Caco-2 (cell line): ENCODE results near the gene CCN5. TPM values are rescaled to one million over a fixed set of nuclear protein-coding genes. Genes with fewer than 3 reads are reported as not detected.
A peak's percentile ranks its signal among the peaks of the same experiment; 100 is the strongest.

Experiments
- BruUV-seq: library from RNA; stranded (reverse); fragments of 400-500 nt; replicated peaks from 2 replicates; lab custom pipeline; 2021; lab: Mats Ljungman, UMichigan
- CTCF ChIA-PET: fragments of 300-600 bp; sonication (Branson Sonifier 250); formaldehyde crosslinking; loops from one replicate; lab custom pipeline; 2022; ENCODE audit warnings: antibody characterized with exemption; lab: Charles Lee
- POLR2A ChIA-PET: fragments of 300-600 bp; sonication (Branson Sonifier 250); formaldehyde crosslinking; loops from one replicate; lab custom pipeline; 2022; ENCODE audit warnings: antibody characterized with exemption; lab: Charles Lee
- DNase-seq, 2 experiments: peaks; one replicate each; pipeline versions ENCODE4 v3.0.0 to v3.0.0-alpha.2; 2020 to 2022
- H3K27me3 ChIP-seq: replicated peaks from 2 replicates; pipeline ENCODE4 v1.6.0; 2011; ENCODE audit warnings: low read length; ENCODE audit not compliant: control insufficient read depth, insufficient read depth
- H3K36me3 ChIP-seq: 2 replicates; pipeline ENCODE4 v1.5.1; 2011; ENCODE audit warnings: low read length; ENCODE audit not compliant: control insufficient read depth, insufficient read depth
- H3K4me1 ChIP-seq: fragments of 250-450 bp; sonication (Bioruptor Pico); 2 replicates; pipeline ENCODE4 v1.5.1; 2020; ENCODE audit warnings: mild to moderate bottlenecking
- H3K4me3 ChIP-seq: 2 replicates; pipeline ENCODE4 v1.5.1; 2011; ENCODE audit warnings: low read depth, mild to moderate bottlenecking, control low read depth, low read length
- H3K9me3 ChIP-seq: fragments of 250-450 bp; sonication (Bioruptor Pico); 2 replicates; pipeline ENCODE4 v1.5.1; 2020; ENCODE audit warnings: mild to moderate bottlenecking, moderate library complexity
- H3K27ac Mint-ChIP-seq: one replicate; pipeline ENCODE4 v1.8.0; 2022; ENCODE audit warnings: mixed read lengths; ENCODE audit not compliant: unreplicated experiment
- H3K27me3 Mint-ChIP-seq: one replicate; pipeline ENCODE4 v1.8.0; 2022; ENCODE audit warnings: mixed read lengths; ENCODE audit not compliant: insufficient read depth, unreplicated experiment
- H3K36me3 Mint-ChIP-seq: one replicate; pipeline ENCODE4 v1.8.0; 2022; ENCODE audit warnings: mild to moderate bottlenecking, mixed read lengths; ENCODE audit not compliant: insufficient read depth, unreplicated experiment
- H3K4me1 Mint-ChIP-seq: one replicate; pipeline ENCODE4 v1.8.0; 2022; ENCODE audit warnings: low read depth, mixed read lengths; ENCODE audit not compliant: unreplicated experiment
- H3K4me3 Mint-ChIP-seq: one replicate; pipeline ENCODE4 v1.8.0; 2022; ENCODE audit warnings: mild to moderate bottlenecking, moderate library complexity, mixed read lengths; ENCODE audit not compliant: unreplicated experiment
- H3K9me3 Mint-ChIP-seq: one replicate; pipeline ENCODE4 v1.8.0; 2022; ENCODE audit warnings: mixed read lengths; ENCODE audit not compliant: unreplicated experiment
- CTCF ChIP-seq, 2 experiments: fragments of 200-600 bp in 1 of 2; IDR thresholded peaks; 1 replicate in 1 of 2; 2 replicates in 1 of 2; pipeline versions ENCODE4 v1.5.1 to v1.8.0; 2011 to 2022; ENCODE audit warnings: antibody characterized with exemption in 1 of 2, control low read depth in 1 of 2, inconsistent platforms in 1 of 2, low read depth in 1 of 2, low read length in 1 of 2, mild to moderate bottlenecking in 1 of 2, moderate library complexity in 1 of 2; ENCODE audit not compliant: insufficient read depth in 1 of 2, severe bottlenecking in 1 of 2, unreplicated experiment in 1 of 2
- intact Hi-C: fragments of 100-400 bp; cut with micrococcal nuclease; formaldehyde crosslinking; loops from one replicate; pipeline ENCODE4 v1.10.0; 2022; ENCODE audit not compliant: unreplicated experiment
- total RNA-seq: library from RNA; stranded (reverse); gene quantifications from 2 replicates; pipeline ENCODE4 v1.2.3, GENCODE V29; 2022

The CCN5 gene
- total RNA-seq, 1 experiment from 2014 or later, result not detected

GRCh38 chr20:44692932-44693480 is 22.2 kb upstream of the CCN5 start:
- no peaks in the 10 kb centered on the region for H3K27me3 Mint-ChIP-seq
- Histone ChIP-seq H3K4me3 (no peak overlapping the region), H3K36me3 (no peaks in the 10 kb centered on the region), H3K9me3 (peaks cover 6% of the 10 kb centered on the region), H3K27me3 (no peaks in the 10 kb centered on the region), H3K4me1 (peaks cover 21% of the 10 kb centered on the region)
- peak overlapping the region; percentile 64 for H3K4me3 Mint-ChIP-seq
- H3K36me3 Mint-ChIP-seq, result peaks cover 17% of the 10 kb centered on the region
- POLR2A ChIA-PET, result interaction anchor here (1.2 kb wide), 1 partner anchor 192 kb away, joined by 3 read pairs; the partner anchor contains the start of gene YWHAB
- no TSS peak for BruUV-seq
- peaks cover 21% of the 10 kb centered on the region for H3K9me3 Mint-ChIP-seq
- peaks cover 29% of the 10 kb centered on the region for H3K4me1 Mint-ChIP-seq
- TF ChIP-seq CTCF (IDR thresholded peaks at IDR 0.05; ENCODE audit: insufficient read depth in 1 of 2, low read depth in 1 of 2, low read length in 1 of 2, severe bottlenecking in 1 of 2, unreplicated experiment in 1 of 2), result no peak
- peak overlapping the region; percentile 87 for H3K27ac Mint-ChIP-seq
- CTCF ChIA-PET, result interaction anchor here (0.6 to 2.0 kb wide), 4 partner anchors 8 to 170 kb away, joined by 3 to 10 read pairs (median 5); no protein-coding TSS in a partner anchor
- DNase-seq, result peak; percentile 96 to 98
- intact Hi-C loops, result loop anchor here (1.0 to 2.0 kb wide), 4 partner anchors 8 to 217 kb away; partner anchors contain the start of gene PABPC1L

- H3K27me3 Mint-ChIP-seq, result no peaks in the 10 kb centered on the region
- Histone ChIP-seq H3K36me3 (no peaks in the 10 kb centered on the region), H3K9me3 (peaks cover 6% of the 10 kb centered on the region), H3K27me3 (no peaks in the 10 kb centered on the region), H3K4me1 (peaks cover 21% of the 10 kb centered on the region), H3K4me3 (no peak overlapping the region)
- H3K4me1 Mint-ChIP-seq, result peaks cover 29% of the 10 kb centered on the region
- H3K27ac Mint-ChIP-seq, result peak overlapping the region; percentile 87
- intact Hi-C loops, result loop anchor here (1.0 to 2.0 kb wide), 4 partner anchors 8 to 217 kb away; partner anchors contain the start of gene PABPC1L
- no peak overlapping the region for H3K4me3 Mint-ChIP-seq
- H3K36me3 Mint-ChIP-seq, result peaks cover 17% of the 10 kb centered on the region
- ChIA-PET POLR2A (interaction anchor here (1.0 kb wide), 1 partner anchor 192 kb away, joined by 4 read pairs; the partner anchor contains the start of gene YWHAB), CTCF (interaction anchor here (0.6 to 2.0 kb wide), 4 partner anchors 9 to 169 kb away, joined by 3 to 10 read pairs (median 5); no protein-coding TSS in a partner anchor)
- TF ChIP-seq CTCF (IDR thresholded peaks at IDR 0.05; ENCODE audit: insufficient read depth in 1 of 2, low read depth in 1 of 2, low read length in 1 of 2, severe bottlenecking in 1 of 2, unreplicated experiment in 1 of 2), result no peak
- no peak for DNase-seq
- no TSS peak for BruUV-seq
- peaks cover 21% of the 10 kb centered on the region for H3K9me3 Mint-ChIP-seq
Observed at GRCh38 chr20:44693627-44694026, 21.5 kb upstream of the CCN5 start.

GRCh38 chr20:44694159-44694558 is 21.0 kb upstream of the CCN5 start:
- no peak overlapping the region for H3K4me3 Mint-ChIP-seq
- peaks cover 6% of the 10 kb centered on the region for H3K9me3 ChIP-seq
- H3K4me1 Mint-ChIP-seq, result peaks cover 29% of the 10 kb centered on the region
- DNase-seq, result no peak
- peaks cover 21% of the 10 kb centered on the region for H3K9me3 Mint-ChIP-seq
- H3K4me3 ChIP-seq, result no peak overlapping the region
- CTCF ChIA-PET, result no interaction called here
- peaks cover 17% of the 10 kb centered on the region for H3K36me3 Mint-ChIP-seq
- POLR2A ChIA-PET, result interaction anchor here (1.0 kb wide), 1 partner anchor 191 kb away, joined by 4 read pairs; the partner anchor contains the start of gene YWHAB
- intact Hi-C loops, result no loop called here
- no peaks in the 10 kb centered on the region for H3K27me3 ChIP-seq
- no peak overlapping the region for H3K27ac Mint-ChIP-seq
- peaks cover 21% of the 10 kb centered on the region for H3K4me1 ChIP-seq
- no peaks in the 10 kb centered on the region for H3K36me3 ChIP-seq
- BruUV-seq, result no TSS peak
- H3K27me3 Mint-ChIP-seq, result no peaks in the 10 kb centered on the region
- TF ChIP-seq CTCF (IDR thresholded peaks at IDR 0.05; ENCODE audit: insufficient read depth in 1 of 2, low read depth in 1 of 2, low read length in 1 of 2, severe bottlenecking in 1 of 2, unreplicated experiment in 1 of 2), result no peak
